NCI-H187 (cell line): Measurements from ENCODE around the gene ERCC8.

Source experiments
- DNase-seq, 2 experiments: peaks; one replicate each; lab custom pipeline; 2025; lab: John Stamatoyannopoulos, UW

The ERCC8 gene

DNA sequence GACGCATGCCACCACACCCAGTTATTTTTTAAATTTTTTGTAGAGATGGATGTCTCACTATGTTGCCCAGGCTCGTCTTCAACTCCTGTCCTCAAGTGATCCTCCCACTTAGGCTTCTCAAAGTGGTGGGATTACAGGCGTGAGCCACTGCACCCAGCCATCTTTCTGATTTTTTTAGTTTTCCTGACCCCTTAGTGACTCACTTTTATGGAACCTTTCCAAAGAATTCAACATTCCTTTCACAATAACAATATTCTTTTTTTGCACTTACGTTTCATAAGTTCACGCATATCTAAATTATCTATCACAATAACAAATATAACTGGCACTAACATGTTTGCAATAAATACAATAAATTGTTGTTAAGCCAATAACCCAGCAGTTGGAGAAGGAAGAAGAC, 109.3 kb downstream of the ERCC8 start:
- DNase-seq = no peak

DNA sequence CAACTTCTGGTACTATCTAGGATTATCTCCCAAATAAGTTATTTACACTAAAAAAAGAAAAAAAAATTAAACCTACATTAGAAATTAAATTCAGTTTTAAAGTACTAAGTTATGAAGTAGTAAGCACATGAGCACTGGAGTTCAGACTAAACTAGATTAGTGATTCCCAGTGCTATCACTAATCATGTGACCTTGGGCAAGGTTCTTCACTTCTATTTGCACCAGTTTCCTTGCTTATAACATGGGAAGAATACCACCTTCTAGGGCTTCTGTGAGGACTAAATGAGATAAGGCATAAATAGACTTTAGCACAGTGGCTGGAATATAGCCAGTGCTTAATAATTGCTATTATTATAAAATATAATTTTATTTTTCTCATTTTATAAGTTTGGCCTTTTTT, 111.3 kb downstream of the ERCC8 start:
- DNase-seq = no peak

DNA sequence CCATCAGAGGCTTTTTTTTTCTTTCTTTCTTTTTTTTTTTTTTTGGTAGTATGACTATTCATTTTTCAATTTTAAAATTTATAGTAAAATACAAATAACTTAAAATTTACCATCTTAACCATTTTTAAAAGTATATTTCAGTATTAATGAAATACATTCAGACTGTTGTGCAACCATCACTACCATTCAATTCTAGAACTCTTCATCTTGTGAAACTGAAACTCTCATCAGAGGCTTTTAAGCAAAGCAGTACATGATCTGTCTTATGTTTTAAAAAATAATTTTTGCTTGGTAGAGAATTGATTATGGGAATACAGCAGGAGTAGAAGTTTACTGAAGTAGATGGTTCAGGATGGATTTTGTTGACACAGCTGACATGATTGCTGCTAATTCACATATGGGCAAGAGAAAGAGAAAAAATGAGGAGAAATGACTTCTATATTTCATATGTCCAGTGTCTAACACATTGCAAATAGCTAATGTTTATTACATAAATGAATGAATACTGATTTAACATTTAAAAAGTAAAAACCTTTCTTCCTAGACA, 114.2 kb downstream of the ERCC8 start:
- DNase-seq = no peak

DNA sequence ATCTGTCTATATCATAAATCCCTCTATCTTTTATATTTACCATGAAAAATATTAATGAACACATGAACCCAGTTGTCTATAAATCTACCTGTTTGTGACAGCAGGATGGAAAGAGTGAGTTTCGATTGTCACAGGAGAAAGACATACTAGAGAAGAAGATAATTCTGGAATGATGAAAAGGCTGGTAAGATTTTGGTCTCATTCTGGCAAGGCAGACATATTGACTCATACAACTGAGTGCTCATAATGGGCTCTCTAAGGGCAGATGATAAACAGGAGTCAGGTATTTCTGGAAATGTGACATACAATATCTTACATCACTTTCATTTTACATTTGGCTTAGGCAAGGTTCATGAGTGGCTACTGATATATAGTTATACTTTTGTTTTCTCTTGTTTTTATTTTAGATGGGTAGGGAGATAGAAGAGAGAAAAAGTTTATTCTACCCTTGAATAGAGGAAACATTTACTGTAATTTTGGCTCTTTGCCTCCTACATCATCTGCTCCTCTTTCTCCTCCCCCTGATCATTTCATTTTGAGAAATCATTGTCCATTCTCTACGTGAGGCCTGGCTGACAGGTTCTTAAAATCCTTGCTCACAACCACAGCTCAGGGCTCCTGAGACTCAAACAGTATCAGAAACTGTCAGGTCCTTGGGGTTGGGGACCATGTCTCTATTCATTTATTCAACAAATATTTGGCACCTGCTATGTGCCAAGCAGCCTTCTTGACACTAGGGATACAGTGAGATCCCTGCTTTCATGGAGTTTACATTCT, 115.2 kb downstream of the ERCC8 start:
- no peak for DNase-seq

DNA sequence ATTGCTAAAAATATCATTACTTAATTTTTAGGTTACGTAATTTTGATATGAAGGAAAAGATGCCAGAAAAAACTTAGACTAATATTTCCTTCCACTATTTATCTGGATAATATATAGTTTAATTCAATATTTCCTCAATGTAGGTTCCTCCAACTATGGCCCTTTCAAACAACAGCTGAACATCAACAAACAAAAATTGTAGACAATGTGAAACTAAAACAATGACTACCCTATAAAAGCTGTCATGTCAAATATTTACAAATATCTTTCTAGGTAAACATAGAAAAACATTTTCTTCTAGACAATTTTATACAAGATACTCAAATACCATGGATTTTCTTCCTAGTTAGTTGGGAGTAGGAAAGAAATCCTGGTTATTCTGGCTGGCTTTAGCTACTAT, 117.7 kb downstream of the ERCC8 start:
- DNase-seq = no peak

DNA sequence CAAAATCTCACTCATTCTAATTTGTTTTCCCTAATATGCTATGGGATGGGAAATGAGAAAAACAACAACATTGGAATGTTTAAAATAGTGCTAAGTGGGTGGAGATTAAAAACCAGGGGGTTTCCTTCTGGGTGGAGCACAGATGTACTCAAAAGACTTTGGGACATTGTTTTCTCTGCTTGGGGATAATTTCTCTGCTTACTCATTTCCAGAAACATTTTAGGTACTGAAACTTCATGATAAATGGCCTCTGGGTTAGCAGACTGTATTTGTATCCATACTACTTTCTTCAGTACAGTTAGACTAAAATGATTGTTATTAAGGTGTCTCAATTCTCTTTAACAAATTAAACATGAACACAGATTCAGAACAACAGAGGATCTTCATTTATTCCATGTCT, 118.2 kb downstream of the ERCC8 start:
- no peak for DNase-seq
